GM18498 (cell line): ENCODE data around the gene WDR5.

Source experiments
- ATAC-seq: cut with Tn5 transposase; IDR thresholded peaks from one replicate; pipeline ENCODE4 v1.9.1; 2021; ENCODE audit warnings: mild to moderate bottlenecking, moderate library complexity; ENCODE audit not compliant: unreplicated experiment

WDR5 gene

GRCh38 chr9:134172198-134173126, 36.6 kb downstream of the WDR5 start:
- ATAC-seq, result no peak

- ATAC-seq, result no peak
Observed at GRCh38 chr9:134173127-134174072, 37.5 kb downstream of the WDR5 start.

GRCh38 chr9:134174073-134174449, 38.2 kb downstream of the WDR5 start:
- ATAC-seq, result no peak

GRCh38 chr9:134174526-134175290, 38.8 kb downstream of the WDR5 start:
- no peak for ATAC-seq

- no peak for ATAC-seq
Observed at GRCh38 chr9:134175291-134175807, 39.5 kb downstream of the WDR5 start.

- no peak for ATAC-seq
Observed at GRCh38 chr9:134175808-134176598, 40.1 kb downstream of the WDR5 start.

- no peak for ATAC-seq
Observed at GRCh38 chr9:134176599-134176968, 40.7 kb downstream of the WDR5 start.

- ATAC-seq, result no peak
Observed at GRCh38 chr9:134177186-134177585, 41.3 kb downstream of the WDR5 start.

- ATAC-seq, result no peak
Observed at GRCh38 chr9:134177624-134178393, 41.9 kb downstream of the WDR5 start.

GRCh38 chr9:134178394-134178767, 42.5 kb downstream of the WDR5 start:
- no peak for ATAC-seq

- ATAC-seq, result no peak
Observed at GRCh38 chr9:134178768-134179551, 43.1 kb downstream of the WDR5 start.

- ATAC-seq, result no peak
Observed at GRCh38 chr9:134179595-134179917, 43.7 kb downstream of the WDR5 start.

GRCh38 chr9:134179918-134180785, 44.3 kb downstream of the WDR5 start:
- no peak for ATAC-seq

GRCh38 chr9:134180786-134181647, 45.1 kb downstream of the WDR5 start:
- ATAC-seq, result no peak

GRCh38 chr9:134181648-134182034, 45.8 kb downstream of the WDR5 start:
- no peak for ATAC-seq

- no peak for ATAC-seq
Observed at GRCh38 chr9:134182554-134183085, 46.7 kb downstream of the WDR5 start.
